Keratinocyte (primary cell): ENCODE measurements around the gene IL19. TPM values are rescaled to one million over a fixed set of nuclear protein-coding genes. Genes with fewer than 3 reads are reported as not detected.

ENCODE experiments used
- DNase-seq: peaks from one replicate; pipeline ENCODE4 v3.0.0-alpha.2; 2011; ENCODE audit warnings: low read depth, missing footprints, low spot score
- FAIRE-seq: peaks from 2 replicates; lab custom pipeline; 2011; peaks lifted over from hg19 to GRCh38; lab: Jason Lieb, UNC
- H2AFZ ChIP-seq: 2 replicates; pipeline ENCODE4 v1.6.0; 2012; ENCODE audit warnings: low read length, control low read depth, inconsistent platforms; ENCODE audit not compliant: control insufficient read depth
- H3K27ac ChIP-seq: 2 replicates; pipeline ENCODE4 v1.5.1; 2011; ENCODE audit warnings: low read length; ENCODE audit not compliant: control insufficient read depth, insufficient read depth
- H3K27me3 ChIP-seq: 3 replicates; pipeline ENCODE4 v1.6.0; 2011; ENCODE audit warnings: low read length; ENCODE audit not compliant: control insufficient read depth, insufficient read depth; ENCODE audit errors: extremely low read depth
- H3K36me3 ChIP-seq, 2 experiments: 2 replicates in 1 of 2; 3 replicates in 1 of 2; pipeline ENCODE4 v1.5.1; 2011; ENCODE audit warnings: low read length in 2 of 2, mild to moderate bottlenecking in 1 of 2; ENCODE audit not compliant: control insufficient read depth in 2 of 2, insufficient read depth in 2 of 2; ENCODE audit errors: extremely low read depth in 1 of 2
- H3K4me1 ChIP-seq: 3 replicates; pipeline ENCODE4 v1.5.1; 2011; ENCODE audit warnings: low read length; ENCODE audit not compliant: control insufficient read depth, insufficient read depth; ENCODE audit errors: extremely low read depth
- H3K4me2 ChIP-seq: 3 replicates; pipeline ENCODE4 v1.6.0; 2011; ENCODE audit warnings: low read depth, low read length; ENCODE audit not compliant: control insufficient read depth, insufficient read depth; ENCODE audit errors: extremely low read depth
- H3K4me3 ChIP-seq, 3 experiments: fragments of 200-600 bp in 1 of 3; sonication (generic) in 1 of 3; 2 replicates in 2 of 3; 3 replicates in 1 of 3; pipeline ENCODE4 v1.5.1; 2011 to 2016; ENCODE audit warnings: low read length in 3 of 3, mild to moderate bottlenecking in 3 of 3, control low read depth in 2 of 3, inconsistent platforms in 1 of 3, low read depth in 1 of 3, mixed read lengths in 1 of 3, mixed run types in 1 of 3, moderate library complexity in 1 of 3; ENCODE audit not compliant: control insufficient read depth in 2 of 3, insufficient read depth in 2 of 3; ENCODE audit errors: extremely low read depth in 1 of 3
- H3K79me2 ChIP-seq: 2 replicates; pipeline ENCODE4 v1.6.0; 2012; ENCODE audit warnings: low read length; ENCODE audit not compliant: control insufficient read depth, insufficient read depth
- H3K9ac ChIP-seq: 3 replicates; pipeline ENCODE4 v1.6.0; 2011; ENCODE audit warnings: low read length; ENCODE audit not compliant: control insufficient read depth, insufficient read depth; ENCODE audit errors: extremely low read depth
- H3K9me1 ChIP-seq: 3 replicates; pipeline ENCODE4 v1.6.0; 2011; ENCODE audit warnings: low read length; ENCODE audit not compliant: control insufficient read depth, insufficient read depth; ENCODE audit errors: extremely low read depth
- H3K9me3 ChIP-seq: 2 replicates; pipeline ENCODE4 v1.5.1; 2012; ENCODE audit warnings: low read depth, low read length; ENCODE audit not compliant: control insufficient read depth
- H4K20me1 ChIP-seq: 3 replicates; pipeline ENCODE4 v1.6.0; 2011; ENCODE audit warnings: low read length; ENCODE audit not compliant: control insufficient read depth, insufficient read depth; ENCODE audit errors: extremely low read depth
- CTCF ChIP-seq, 3 experiments: IDR thresholded peaks in 1 of 3; conservative IDR thresholded peaks in 1 of 3; optimal IDR thresholded peaks in 1 of 3; 2 replicates in 2 of 3; 3 replicates in 1 of 3; pipeline versions ENCODE3 to v1.5.1; 2011; ENCODE audit warnings: low read length in 3 of 3, mild to moderate bottlenecking in 3 of 3, moderate library complexity in 2 of 3, control low read depth in 1 of 3, inconsistent platforms in 1 of 3; ENCODE audit not compliant: insufficient read depth in 2 of 3; ENCODE audit errors: extremely low read depth in 1 of 3
- EZH2 ChIP-seq: IDR thresholded peaks from one replicate; pipeline ENCODE4 v1.6.1; 2012; ENCODE audit warnings: inconsistent platforms, mild to moderate bottlenecking, low read length, moderate library complexity
- dilution Hi-C: fragments of 300-500 bp; cut with MboI; formaldehyde crosslinking; loops from one replicate; pipeline ENCODE4 v1.7.0; 2020; ENCODE audit warnings: low sequenced_read_pairs; ENCODE audit not compliant: extremely low pct_ligation_motif_present
- polyA plus RNA-seq, 5 experiments: library from polyadenylated mRNA; depleted of rRNA in 3 of 5; stranded (reverse) in 3 of 5; stranded (forward) in 1 of 5; unstranded in 1 of 5; fragments of >200 nt; gene quantifications; 1 replicate in 1 of 5; 2 replicates in 3 of 5; 3 replicates in 1 of 5; pipeline versions ENCODE4 v1.2.1 to v1.2.3, GENCODE V29; 2011 to 2012; ENCODE audit warnings: missing spikeins in 2 of 5, low read depth in 1 of 5, low replicate concordance in 1 of 5

The IL19 gene
- polyA plus RNA-seq, 1 donor (not counting 4 experiments of a cell fraction or from before 2014, with no cell fraction given), result not detected

DNA sequence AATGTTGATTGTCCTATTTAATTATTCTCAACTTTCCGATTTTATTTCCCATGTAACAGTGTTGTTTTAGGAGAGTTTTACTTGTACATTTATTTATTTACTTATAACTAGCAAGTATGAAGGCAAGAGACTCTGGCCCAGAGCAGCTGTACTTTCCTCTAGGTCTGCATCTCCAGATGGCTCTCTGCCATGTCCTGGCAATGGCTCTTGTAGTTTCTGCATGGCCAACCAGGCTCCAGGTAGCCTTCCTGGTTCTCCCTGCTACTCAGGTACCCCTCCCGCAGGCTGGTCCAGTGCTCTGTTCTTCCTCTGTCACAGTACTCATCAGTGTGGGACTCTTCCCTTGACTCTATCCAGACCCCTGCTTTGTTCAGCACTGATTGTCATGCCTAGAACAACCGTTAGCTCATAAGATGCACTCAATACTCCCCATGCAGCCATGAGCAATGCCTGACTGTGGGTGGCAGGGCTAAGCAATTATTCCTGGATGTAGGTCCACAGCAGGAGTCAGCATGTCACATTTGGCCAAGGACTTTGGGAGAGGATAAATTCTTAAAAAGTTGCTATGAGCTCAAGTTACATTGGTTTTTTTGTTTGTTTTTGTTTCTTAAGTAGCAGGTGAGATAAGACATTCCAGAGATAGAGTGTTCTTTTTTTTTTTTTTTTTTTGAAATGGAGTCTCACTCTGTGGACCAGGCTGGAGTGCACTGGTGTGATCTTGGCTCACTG lies 84.0 kb downstream of the IL19 start:
- no peak overlapping the region for H3K4me3 ChIP-seq
- no peaks in the 10 kb centered on the region for H3K27me3 ChIP-seq
- dilution Hi-C loops, result no loop called here
- H3K9ac ChIP-seq, result no peak overlapping the region
- no peaks in the 10 kb centered on the region for H3K9me1 ChIP-seq
- no peak for DNase-seq
- H4K20me1 ChIP-seq, result no peaks in the 10 kb centered on the region
- peaks cover 5% of the 10 kb centered on the region for H3K4me1 ChIP-seq
- H2AFZ ChIP-seq, result no peak overlapping the region
- H3K27ac ChIP-seq, result no peak overlapping the region
- no peaks in the 10 kb centered on the region for H3K36me3 ChIP-seq
- no peak for FAIRE-seq
- H3K4me2 ChIP-seq, result no peak overlapping the region
- no peaks in the 10 kb centered on the region for H3K79me2 ChIP-seq
- H3K9me3 ChIP-seq, result no peaks in the 10 kb centered on the region
- TF ChIP-seq EZH2, result no peak
- TF ChIP-seq CTCF (optimal IDR thresholded peaks at IDR 0.05 in 1 of 3, IDR thresholded peaks at IDR 0.05 in 1 of 3, conservative IDR thresholded peaks at IDR 0.05 in 1 of 3; ENCODE audit: extremely low read depth in 1 of 3, insufficient read depth in 2 of 3, low read length in 3 of 3), result no peak

DNA sequence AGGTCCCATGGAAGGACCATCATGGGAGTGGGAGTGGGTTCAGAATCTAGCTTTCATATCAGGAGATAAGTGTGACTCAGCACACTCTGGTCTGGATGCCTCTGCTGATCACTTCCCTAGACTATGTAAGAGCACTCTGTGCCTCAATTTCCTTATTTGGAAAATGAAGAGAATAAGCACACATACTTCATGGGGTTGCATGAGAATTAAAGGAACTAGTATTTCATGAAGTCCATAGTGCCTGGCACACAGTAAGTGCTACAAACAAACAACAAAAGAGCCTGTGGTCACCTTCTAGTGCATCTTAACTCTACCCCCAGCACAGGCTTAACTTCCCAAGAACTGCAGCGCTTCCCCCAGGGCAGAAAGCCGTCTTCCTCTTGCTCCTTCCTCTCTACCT lies 85.3 kb downstream of the IL19 start:
- H3K4me3 ChIP-seq, result no peak overlapping the region
- H3K36me3 ChIP-seq, result no peaks in the 10 kb centered on the region
- H3K9me3 ChIP-seq, result no peaks in the 10 kb centered on the region
- no peak overlapping the region for H3K27ac ChIP-seq
- H3K4me2 ChIP-seq, result no peak overlapping the region
- no peak overlapping the region for H2AFZ ChIP-seq
- dilution Hi-C loops, result no loop called here
- H3K27me3 ChIP-seq, result no peaks in the 10 kb centered on the region
- H3K79me2 ChIP-seq, result no peaks in the 10 kb centered on the region
- H3K9me1 ChIP-seq, result no peaks in the 10 kb centered on the region
- no peak for TF ChIP-seq EZH2
- TF ChIP-seq CTCF (optimal IDR thresholded peaks at IDR 0.05 in 1 of 3, IDR thresholded peaks at IDR 0.05 in 1 of 3, conservative IDR thresholded peaks at IDR 0.05 in 1 of 3; ENCODE audit: extremely low read depth in 1 of 3, insufficient read depth in 2 of 3, low read length in 3 of 3), result no peak
- DNase-seq (no peak), FAIRE-seq (no peak)
- H4K20me1 ChIP-seq, result no peaks in the 10 kb centered on the region
- peaks cover 5% of the 10 kb centered on the region for H3K4me1 ChIP-seq
- H3K9ac ChIP-seq, result no peak overlapping the region
